SK-N-SH treated with all-trans-retinoic acid at 6 μM for 48 hours (cell line): ENCODE measurements around the gene ADCY5.

Experiments used
- ATAC-seq: fragments of 200-7000 bp; cut with Tn5 transposase; 3 replicates; pipeline ENCODE4 v1.9.1; 2020; ENCODE audit warnings: mild to moderate bottlenecking, moderate library complexity
- ARNTL ChIP-seq: fragments of 450-650 bp; formaldehyde crosslinking; IDR thresholded peaks from 2 replicates; pipeline ENCODE4 v1.5.0; 2020; ENCODE audit warnings: low read depth, mild to moderate bottlenecking, moderate library complexity, borderline replicate concordance
- BACH2 ChIP-seq: fragments of 250-450 bp; sonication (Bioruptor Pico); IDR thresholded peaks from 2 replicates; pipeline ENCODE4 v1.9.0; 2021; ENCODE audit warnings: mild to moderate bottlenecking, borderline replicate concordance
- CREB5 ChIP-seq: fragments of 250-450 bp; sonication (Bioruptor Pico); IDR thresholded peaks from 2 replicates; pipeline ENCODE4 v1.5.1; 2020; ENCODE audit warnings: low read depth, mild to moderate bottlenecking, moderate library complexity
- CSDC2 ChIP-seq: fragments of 250-450 bp; sonication (Bioruptor Pico); IDR thresholded peaks from 2 replicates; pipeline ENCODE4 v1.5.0; 2020; ENCODE audit warnings: mild to moderate bottlenecking, moderate library complexity
- GLIS3 ChIP-seq: fragments of 250-450 bp; sonication (Bioruptor Pico); IDR thresholded peaks from 2 replicates; pipeline ENCODE4 v1.5.0; 2020; ENCODE audit warnings: mild to moderate bottlenecking, moderate library complexity
- ISL1 ChIP-seq: fragments of 250-450 bp; sonication (Bioruptor Pico); IDR thresholded peaks from 2 replicates; pipeline ENCODE4 v2.1.2; 2022; ENCODE audit warnings: mild to moderate bottlenecking, moderate library complexity
- PATZ1 ChIP-seq: fragments of 250-450 bp; sonication (Bioruptor Pico); IDR thresholded peaks from 2 replicates; pipeline ENCODE4 v1.8.0; 2020; ENCODE audit warnings: mild to moderate bottlenecking, moderate library complexity, borderline replicate concordance
- POU6F1 ChIP-seq: fragments of 250-450 bp; sonication (Bioruptor Pico); IDR thresholded peaks from 2 replicates; pipeline ENCODE4 v1.8.0; 2021; ENCODE audit warnings: low read depth, mild to moderate bottlenecking, moderate library complexity, borderline replicate concordance
- PPARA ChIP-seq: fragments of 250-450 bp; sonication (Bioruptor Pico); IDR thresholded peaks from 2 replicates; pipeline ENCODE4 v1.5.0; 2020; ENCODE audit warnings: mild to moderate bottlenecking, borderline replicate concordance
- SNAI2 ChIP-seq: fragments of 250-450 bp; sonication (Bioruptor Pico); IDR thresholded peaks from 2 replicates; pipeline ENCODE4 v1.5.0; 2020; ENCODE audit warnings: mild to moderate bottlenecking, moderate library complexity
- TCF4 ChIP-seq: fragments of 250-450 bp; sonication (Bioruptor Pico); IDR thresholded peaks from 2 replicates; pipeline ENCODE4 v1.8.0; 2021; ENCODE audit warnings: mild to moderate bottlenecking, moderate library complexity, borderline replicate concordance
- TOX ChIP-seq: fragments of 250-450 bp; sonication (Bioruptor Pico); IDR thresholded peaks from 2 replicates; pipeline ENCODE4 v1.8.0; 2021; ENCODE audit warnings: mild to moderate bottlenecking, moderate library complexity, borderline replicate concordance
- TSHZ2 ChIP-seq: fragments of 250-450 bp; sonication (Bioruptor Pico); IDR thresholded peaks from 2 replicates; pipeline ENCODE4 v1.5.0; 2020; ENCODE audit warnings: mild to moderate bottlenecking, moderate library complexity
- ZFP30 ChIP-seq: fragments of 450-650 bp; formaldehyde crosslinking; IDR thresholded peaks from 2 replicates; pipeline ENCODE4 v1.5.0; 2022; ENCODE audit warnings: mild to moderate bottlenecking, moderate library complexity
- ZNF565 ChIP-seq: fragments of 450-650 bp; formaldehyde crosslinking; conservative IDR thresholded peaks from 2 replicates; pipeline ENCODE4 v1.5.0; 2020; ENCODE audit warnings: low read depth, mild to moderate bottlenecking, moderate library complexity
- ZNF8 ChIP-seq: fragments of 450-650 bp; formaldehyde crosslinking; IDR thresholded peaks from 2 replicates; pipeline ENCODE4 v1.5.0; 2020; ENCODE audit warnings: mild to moderate bottlenecking, moderate library complexity

Gene ADCY5

GRCh38 chr3:123420416-123420968 lies 28.4 kb downstream of the ADCY5 start (continued):
- TF ChIP-seq CREB5 (CRISPR knock-in tag), result no peak

- ATAC-seq, result no peak
- TF ChIP-seq ZFP30 (CRISPR knock-in tag) (no peak), ISL1 (CRISPR knock-in tag) (no peak), CREB5 (CRISPR knock-in tag) (no peak), PATZ1 (no peak)
Observed at GRCh38 chr3:123419850-123420297, 29.0 kb downstream of the ADCY5 start.

- TF ChIP-seq TOX (CRISPR knock-in tag) (no peak), BACH2 (no peak), PPARA (CRISPR knock-in tag) (no peak), ZFP30 (CRISPR knock-in tag) (no peak), TCF4 (CRISPR knock-in tag) (no peak), SNAI2 (no peak), ZNF8 (CRISPR knock-in tag) (no peak), CSDC2 (no peak), PATZ1 (no peak), ZNF565 (CRISPR knock-in tag) (no peak), CREB5 (CRISPR knock-in tag) (no peak), GLIS3 (CRISPR knock-in tag) (no peak)
- TF ChIP-seq, all 23 proteins: peak for 0
Observed at GRCh38 chr3:123419181-123419849, 29.6 kb downstream of the ADCY5 start.

GRCh38 chr3:123416647-123417046 lies 32.2 kb downstream of the ADCY5 start:
- ATAC-seq, result no peak

More at GRCh38 chr3:123419181-123419849, 29.6 kb downstream of the ADCY5 start:
- no peak for ATAC-seq

More at GRCh38 chr3:123416647-123417046, 32.2 kb downstream of the ADCY5 start:
- TF ChIP-seq ARNTL (no peak), POU6F1 (no peak), TSHZ2 (CRISPR knock-in tag) (no peak), SNAI2 (no peak)
